HUES48 (cell line): ENCODE data around the gene FBXL14.

ENCODE experiments used
- H3K27ac ChIP-seq: one replicate; pipeline ENCODE4 v1.7.0; 2013; ENCODE audit warnings: low read depth, low read length, inconsistent platforms
- H3K27me3 ChIP-seq: 2 replicates; pipeline ENCODE4 v1.6.1; 2013; ENCODE audit warnings: mild to moderate bottlenecking, low read length; ENCODE audit not compliant: control insufficient read depth, insufficient read depth
- H3K36me3 ChIP-seq: 2 replicates; pipeline ENCODE4 v1.6.1; 2013; ENCODE audit warnings: low read length; ENCODE audit not compliant: control insufficient read depth, insufficient read depth
- H3K4me1 ChIP-seq: 2 replicates; pipeline ENCODE4 v1.6.1; 2013; ENCODE audit warnings: mild to moderate bottlenecking, low read length; ENCODE audit not compliant: control insufficient read depth, insufficient read depth
- H3K4me3 ChIP-seq: 2 replicates; pipeline ENCODE4 v1.5.1; 2013; ENCODE audit warnings: mild to moderate bottlenecking, low read depth, low read length
- H3K9ac ChIP-seq: 2 replicates; pipeline ENCODE4 v1.6.1; 2013; ENCODE audit warnings: mild to moderate bottlenecking, low read depth, low read length, moderate library complexity
- H3K9me3 ChIP-seq: 2 replicates; pipeline ENCODE4 v1.6.1; 2013; ENCODE audit warnings: low read length; ENCODE audit not compliant: control insufficient read depth, insufficient read depth

The FBXL14 gene

GRCh38 chr12:1519642-1520041 lies 74.7 kb downstream of the FBXL14 start:
- no peak overlapping the region for H3K27ac ChIP-seq
- H3K9ac ChIP-seq, result no peak overlapping the region
- H3K4me3 ChIP-seq, result no peak overlapping the region
- H3K4me1 ChIP-seq, result peaks cover 17% of the 10 kb centered on the region
- H3K9me3 ChIP-seq, result no peaks in the 10 kb centered on the region
- peaks cover 13% of the 10 kb centered on the region for H3K27me3 ChIP-seq
- H3K36me3 ChIP-seq, result no peaks in the 10 kb centered on the region

GRCh38 chr12:1518591-1519516 lies 75.5 kb downstream of the FBXL14 start:
- no peaks in the 10 kb centered on the region for H3K9me3 ChIP-seq
- H3K4me3 ChIP-seq, result no peak overlapping the region
- peaks cover 11% of the 10 kb centered on the region for H3K4me1 ChIP-seq
- peaks cover 7% of the 10 kb centered on the region for H3K27me3 ChIP-seq
- H3K9ac ChIP-seq, result no peak overlapping the region
- no peak overlapping the region for H3K27ac ChIP-seq
- no peaks in the 10 kb centered on the region for H3K36me3 ChIP-seq

- H3K4me3 ChIP-seq, result no peak overlapping the region
- no peaks in the 10 kb centered on the region for H3K9me3 ChIP-seq
- no peak overlapping the region for H3K9ac ChIP-seq
- H3K36me3 ChIP-seq, result no peaks in the 10 kb centered on the region
- peaks cover 2% of the 10 kb centered on the region for H3K4me1 ChIP-seq
- no peak overlapping the region for H3K27ac ChIP-seq
- H3K27me3 ChIP-seq, result no peaks in the 10 kb centered on the region
Observed at GRCh38 chr12:1517734-1518525, 76.5 kb downstream of the FBXL14 start.

DNA sequence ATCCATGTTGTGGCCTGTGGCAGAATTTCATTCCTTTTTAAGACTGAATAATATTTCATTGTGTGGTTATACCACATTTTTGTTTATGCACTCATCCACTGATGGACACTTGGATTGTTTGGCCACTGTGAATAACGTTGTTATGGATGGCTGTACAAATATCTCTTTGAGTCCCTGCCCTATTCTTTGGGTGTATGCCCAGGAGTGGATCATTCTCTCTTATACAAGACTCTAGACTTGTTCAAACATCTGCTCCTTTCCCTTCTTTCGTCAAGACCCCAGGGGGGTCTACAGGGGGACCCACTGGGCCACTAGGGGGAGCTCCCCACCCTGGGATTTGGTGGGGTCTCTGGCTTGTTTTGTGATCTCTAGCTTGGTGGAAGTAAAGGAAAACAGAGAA lies 77.4 kb downstream of the FBXL14 start:
- Histone ChIP-seq H3K9me3 (no peaks in the 10 kb centered on the region), H3K4me3 (no peak overlapping the region), H3K27ac (no peak overlapping the region), H3K36me3 (no peaks in the 10 kb centered on the region), H3K27me3 (no peaks in the 10 kb centered on the region), H3K4me1 (no peaks in the 10 kb centered on the region), H3K9ac (no peak overlapping the region)
